GM12864 (cell line): Measurements from ENCODE around the gene SIAH1.
"Not testable (repeated sequence)": the region's sequence is repeated elsewhere in the genome, so short reads cannot be mapped to it uniquely, and the experiment has no call there.

ENCODE experiments used
- DNase-seq: peaks from one replicate; pipeline ENCODE4 v3.0.0-alpha.2; 2011; ENCODE audit warnings: low read depth
- H3K4me3 ChIP-seq: 2 replicates; pipeline ENCODE4 v1.5.1; 2011; ENCODE audit warnings: mild to moderate bottlenecking, low read depth, low read length, control low read depth
- TF ChIP-seq, protein P1 (sequence below): IDR thresholded peaks from 2 replicates; pipeline ENCODE4 v1.5.1; 2011; ENCODE audit warnings: low read depth, mild to moderate bottlenecking, moderate library complexity, low read length, control low read depth, inconsistent platforms; ENCODE audit errors: missing control alignments

The SIAH1 gene

DNA sequence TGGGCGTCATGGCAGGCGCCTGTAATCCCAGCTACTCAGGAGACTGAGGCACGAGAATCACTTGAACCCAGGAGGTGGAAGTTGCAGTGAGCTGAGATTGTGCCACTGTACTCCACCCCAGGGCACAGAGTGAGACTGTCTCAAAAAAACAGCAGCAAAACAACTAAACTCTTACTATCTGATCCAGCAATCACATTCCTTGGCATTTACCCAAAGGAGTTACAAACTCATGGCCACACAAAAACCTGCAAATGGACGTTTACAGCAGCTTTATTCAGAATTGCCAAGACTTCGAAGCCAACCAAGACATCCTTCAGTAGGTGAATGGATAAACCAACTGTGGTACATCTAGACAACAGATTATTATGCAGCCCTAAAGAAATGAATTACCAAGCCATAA lies 4.0 kb downstream of the SIAH1 start:
- TF ChIP-seq, protein P1, sequence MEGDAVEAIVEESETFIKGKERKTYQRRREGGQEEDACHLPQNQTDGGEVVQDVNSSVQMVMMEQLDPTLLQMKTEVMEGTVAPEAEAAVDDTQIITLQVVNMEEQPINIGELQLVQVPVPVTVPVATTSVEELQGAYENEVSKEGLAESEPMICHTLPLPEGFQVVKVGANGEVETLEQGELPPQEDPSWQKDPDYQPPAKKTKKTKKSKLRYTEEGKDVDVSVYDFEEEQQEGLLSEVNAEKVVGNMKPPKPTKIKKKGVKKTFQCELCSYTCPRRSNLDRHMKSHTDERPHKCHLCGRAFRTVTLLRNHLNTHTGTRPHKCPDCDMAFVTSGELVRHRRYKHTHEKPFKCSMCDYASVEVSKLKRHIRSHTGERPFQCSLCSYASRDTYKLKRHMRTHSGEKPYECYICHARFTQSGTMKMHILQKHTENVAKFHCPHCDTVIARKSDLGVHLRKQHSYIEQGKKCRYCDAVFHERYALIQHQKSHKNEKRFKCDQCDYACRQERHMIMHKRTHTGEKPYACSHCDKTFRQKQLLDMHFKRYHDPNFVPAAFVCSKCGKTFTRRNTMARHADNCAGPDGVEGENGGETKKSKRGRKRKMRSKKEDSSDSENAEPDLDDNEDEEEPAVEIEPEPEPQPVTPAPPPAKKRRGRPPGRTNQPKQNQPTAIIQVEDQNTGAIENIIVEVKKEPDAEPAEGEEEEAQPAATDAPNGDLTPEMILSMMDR = no peak
- no peak overlapping the region for H3K4me3 ChIP-seq
- no peak for DNase-seq

DNA sequence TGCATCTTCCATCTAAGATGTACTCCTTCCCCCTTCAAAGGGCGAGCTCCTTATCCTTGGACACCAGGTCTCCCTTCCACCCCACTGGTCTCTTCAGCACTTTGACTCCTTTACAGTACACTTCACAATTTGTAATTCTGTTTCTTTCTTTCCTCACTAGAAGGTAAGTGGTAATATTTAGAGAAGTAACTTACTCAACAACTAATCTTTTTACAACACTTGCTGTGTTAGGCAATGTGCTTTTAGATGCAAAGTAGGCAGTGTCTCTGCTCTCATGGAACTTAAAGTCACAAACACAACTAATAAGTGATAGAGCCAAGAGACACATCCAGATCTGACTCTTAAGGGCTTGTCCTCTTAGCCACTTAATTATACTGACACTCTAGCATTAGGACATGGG lies 6.4 kb downstream of the SIAH1 start:
- no peak for DNase-seq
- H3K4me3 ChIP-seq = no peak overlapping the region
- TF ChIP-seq, protein P1 = no peak

DNA sequence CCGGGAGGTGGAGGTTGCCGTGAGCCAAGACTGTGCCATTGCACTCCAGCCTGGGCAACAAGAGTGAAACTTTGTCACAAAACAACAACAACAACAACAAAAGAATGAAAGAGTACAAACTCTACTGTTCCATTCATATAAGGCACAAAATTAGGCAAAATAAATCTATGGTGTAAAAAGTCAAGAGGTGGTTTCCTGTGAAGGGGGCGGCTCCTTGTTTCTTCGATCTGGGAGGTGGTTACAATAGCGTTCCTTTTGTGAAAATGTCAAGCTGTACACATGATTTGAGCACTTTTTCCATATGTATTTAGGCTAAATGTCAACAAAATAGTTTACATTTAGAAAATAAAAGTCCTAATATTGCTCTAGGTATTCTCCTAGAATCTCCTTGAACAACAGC lies 6.9 kb downstream of the SIAH1 start:
- TF ChIP-seq, protein P1 = no peak
- H3K4me3 ChIP-seq = no peak overlapping the region
- DNase-seq = no peak

DNA sequence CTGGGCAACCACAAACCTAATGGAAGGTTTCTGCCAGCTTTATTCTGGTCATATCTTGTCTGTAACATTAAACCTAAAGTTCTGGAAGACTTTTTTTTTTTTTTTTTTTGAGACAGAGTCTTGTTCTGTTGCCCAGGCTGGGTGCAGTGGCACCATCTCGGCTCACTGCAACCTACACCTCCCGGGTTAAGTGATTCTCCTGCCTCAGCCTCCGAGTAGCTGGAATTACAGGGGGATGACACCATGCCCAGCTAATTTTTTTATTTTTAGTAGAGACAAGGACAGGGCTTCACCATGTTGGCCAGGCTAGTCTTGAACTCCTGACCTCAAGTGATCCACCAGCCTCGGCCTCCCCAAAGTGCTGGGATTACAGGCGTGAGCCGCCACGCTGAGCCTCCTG lies 7.9 kb downstream of the SIAH1 start:
- DNase-seq, H3K4me3 ChIP-seq: not testable (repeated sequence)

DNA sequence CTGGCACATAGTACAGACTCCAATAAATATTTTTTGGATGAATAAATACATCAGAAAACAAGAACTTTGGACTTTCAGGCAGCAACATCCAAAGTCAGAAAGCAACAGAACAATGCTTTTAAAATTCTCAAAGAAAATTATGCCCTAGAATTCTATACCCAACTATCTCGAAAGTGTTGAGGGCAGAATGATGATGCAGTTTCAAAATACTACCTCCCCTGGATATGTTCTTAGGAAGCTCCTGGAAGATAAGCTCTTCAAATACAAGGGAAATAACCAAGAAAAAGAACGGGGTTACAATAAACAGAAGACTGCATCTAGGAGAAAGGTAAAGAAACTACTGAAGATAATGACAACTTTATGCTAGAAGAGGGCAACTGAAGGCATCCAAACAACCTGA lies 11.0 kb downstream of the SIAH1 start:
- H3K4me3 ChIP-seq = no peak overlapping the region
- TF ChIP-seq, protein P1 = no peak
- DNase-seq = no peak

DNA sequence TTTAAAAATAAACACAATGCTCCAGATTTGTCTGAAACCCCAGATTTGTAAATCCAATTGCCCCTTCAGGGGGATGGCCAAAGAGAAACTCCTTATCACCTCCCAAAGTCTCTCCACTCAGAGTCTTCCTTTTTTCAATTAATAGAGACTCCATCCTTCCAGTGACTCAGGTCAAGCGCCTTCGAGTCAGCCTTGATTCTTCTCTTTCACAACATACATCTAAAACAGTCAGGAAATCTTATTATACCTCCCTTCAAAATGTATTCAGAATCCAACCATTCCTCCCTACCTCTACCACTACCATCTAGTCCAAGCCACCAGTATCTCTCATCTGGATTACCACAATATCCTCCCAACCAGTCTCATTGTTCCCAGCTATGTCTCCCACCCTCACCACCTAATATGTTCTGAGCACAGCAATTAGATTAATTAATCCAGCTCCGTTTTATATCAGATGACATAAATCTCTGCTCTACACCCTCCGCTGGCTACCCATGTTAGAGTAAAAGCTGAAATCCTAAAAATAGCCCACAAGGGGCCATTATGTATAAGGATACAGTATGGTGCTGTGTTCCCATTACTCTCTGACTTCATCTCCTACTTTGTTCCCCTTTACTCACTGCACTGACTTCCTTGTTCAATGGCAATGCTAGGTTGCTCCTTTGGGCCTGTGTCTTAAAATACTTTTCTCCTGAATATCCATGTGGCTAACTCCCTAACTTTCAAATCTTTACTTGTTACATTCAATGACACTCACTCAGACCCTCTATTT lies 11.8 kb downstream of the SIAH1 start:
- TF ChIP-seq, protein P1 = no peak
- no peak for DNase-seq
- H3K4me3 ChIP-seq = no peak overlapping the region

DNA sequence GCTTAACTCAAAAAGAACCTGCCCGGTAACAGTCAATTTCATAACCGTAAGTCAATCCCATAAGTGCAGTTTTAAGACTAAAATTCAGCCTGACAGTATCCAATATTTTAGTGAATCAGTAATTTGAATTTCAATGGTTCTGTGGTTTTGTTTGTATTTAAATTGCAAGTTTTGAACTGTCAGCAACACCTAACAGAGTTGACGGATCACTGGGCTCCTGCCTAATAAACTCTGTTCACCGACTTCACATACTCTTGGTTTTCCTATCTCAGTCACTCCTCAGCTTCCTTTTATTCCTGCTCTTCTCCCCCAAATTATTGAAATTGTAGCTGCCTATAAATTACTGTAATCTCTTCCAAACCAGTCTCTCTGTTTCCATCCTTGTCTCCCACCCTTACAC lies 12.5 kb downstream of the SIAH1 start:
- no peak for DNase-seq
- TF ChIP-seq, protein P1 = no peak
- no peak overlapping the region for H3K4me3 ChIP-seq

DNA sequence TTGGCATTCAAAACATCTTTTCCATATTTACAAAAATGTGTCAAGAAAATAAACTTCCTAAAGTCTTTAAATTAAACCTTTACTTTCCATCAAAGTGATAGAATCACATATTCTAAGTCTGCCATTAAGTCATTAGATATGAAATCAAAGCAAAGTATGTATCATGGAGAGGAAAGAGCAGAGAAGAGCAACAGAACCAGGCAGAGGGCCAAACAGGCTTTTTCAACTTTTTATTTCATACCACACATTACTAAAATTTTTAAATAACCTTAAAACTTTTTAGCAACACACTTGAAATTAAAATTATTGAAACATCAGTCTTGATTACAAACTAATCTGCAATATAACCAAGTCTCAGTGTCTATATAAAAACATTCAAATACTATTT lies 13.8 kb downstream of the SIAH1 start:
- H3K4me3 ChIP-seq = no peak overlapping the region
- TF ChIP-seq, protein P1 = no peak
- no peak for DNase-seq

DNA sequence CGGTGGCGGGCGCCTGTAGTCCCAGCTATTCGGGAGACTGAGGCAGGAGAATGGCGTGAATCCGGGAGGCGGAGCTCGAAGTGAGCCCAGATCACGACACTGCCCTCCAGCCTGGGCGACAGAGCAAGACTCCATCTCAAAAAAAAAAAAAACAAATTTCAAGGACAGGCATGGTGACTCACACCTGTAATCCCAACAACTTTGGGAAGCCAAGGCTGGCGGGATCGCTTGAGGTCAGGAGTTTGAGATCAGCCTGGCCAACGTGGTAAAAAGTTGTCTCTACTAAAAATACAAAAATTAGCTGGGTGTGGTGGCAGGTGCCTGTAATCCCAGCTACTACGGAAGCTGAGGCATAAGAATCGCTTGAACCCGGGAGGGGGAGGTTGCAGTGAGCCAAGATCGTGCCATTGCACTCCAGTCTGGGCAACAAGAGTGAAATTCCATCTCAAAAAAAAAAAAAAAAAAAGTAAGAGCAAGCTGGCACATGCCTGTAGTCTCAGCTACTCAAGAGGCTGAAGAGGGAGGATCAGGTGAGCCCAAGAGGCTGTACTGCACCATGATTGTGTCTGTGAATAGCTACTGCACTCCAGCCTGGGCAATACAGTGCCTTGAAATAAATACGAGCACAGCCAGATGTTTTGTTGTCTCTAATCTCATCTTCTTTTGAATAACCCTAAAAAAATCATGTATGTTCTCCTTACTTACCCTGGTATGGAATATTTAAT lies 14.4 kb downstream of the SIAH1 start:
- H3K4me3 ChIP-seq, DNase-seq: not testable (repeated sequence)
